Measurements from ENCODE around the gene CCDC157.

CCDC157 gene

DNA sequence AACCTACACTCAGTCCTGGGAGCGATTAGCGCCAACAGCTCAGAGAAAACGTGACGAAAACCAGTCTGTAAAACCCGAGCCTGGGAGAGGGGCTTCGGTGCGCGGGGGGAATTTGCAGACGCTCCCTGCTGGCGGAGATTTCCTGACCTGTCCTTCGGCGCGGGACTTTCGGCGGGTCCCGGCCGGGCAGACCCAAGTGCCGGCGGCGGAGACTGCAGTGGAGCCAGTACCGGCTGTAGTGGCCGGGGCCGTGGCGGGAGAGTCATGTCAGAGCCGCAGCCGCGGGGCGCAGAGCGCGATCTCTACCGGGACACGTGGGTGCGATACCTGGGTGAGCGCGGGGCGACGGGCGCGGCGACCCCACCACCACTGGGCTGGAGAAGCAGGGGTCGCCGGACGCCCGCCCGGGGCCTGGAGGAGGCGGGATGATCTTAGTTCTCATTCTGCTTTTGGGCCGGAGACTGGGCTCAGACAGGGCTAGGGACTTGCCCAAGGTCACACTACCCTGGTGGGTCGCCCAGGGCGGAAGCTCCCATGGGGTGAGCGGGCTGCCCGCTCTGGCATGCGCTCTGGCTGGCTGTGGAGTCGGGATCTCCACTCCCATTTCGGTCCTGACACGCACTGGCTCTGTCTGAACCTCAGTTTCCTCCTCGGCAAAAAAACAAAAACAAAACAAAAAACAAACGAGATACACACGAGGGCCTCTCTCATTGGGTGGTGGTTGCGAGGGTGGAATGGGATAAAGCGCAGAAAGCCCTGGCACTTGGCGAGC, 69.0 kb downstream of the CCDC157 start, which contains the start of gene MTFP1:
MTFP1 (plus strand) TSS at position 153 of the 772 bp plus-strand sequence; CDS start at position 265, 112 bp downstream.
- H3K36me3 ChIP-seq (ENCODE audit: control insufficient read depth in 2 of 2, insufficient read depth in 2 of 2, low read length in 2 of 2): no peaks in the 10 kb centered on the region
- peak within 1 kb of the TSS; percentile 65 to 89 for H3K4me3 ChIP-seq (ENCODE audit: low read length in 2 of 2)
- peak within 1 kb of the TSS; percentile 95 for H3K27ac ChIP-seq (ENCODE audit: low read length)
- H3K9ac ChIP-seq (ENCODE audit: low read length in 2 of 2): peak within 1 kb of the TSS; percentile 67 to 95
- H3K9me3 ChIP-seq (ENCODE audit: control insufficient read depth in 2 of 2, low read length in 2 of 2): no peaks in the 10 kb centered on the region
- H3K4me1 ChIP-seq (ENCODE audit: control insufficient read depth, insufficient read depth, low read length): peaks cover 46% of the 10 kb centered on the region
- H3K27me3 ChIP-seq (ENCODE audit: control insufficient read depth in 1 of 2, insufficient read depth in 2 of 2, low read length in 2 of 2): no peaks in the 10 kb centered on the region

Measured in stomach smooth muscle (tissue), 2 donors.